Keratinocyte (primary cell): ENCODE measurements around the gene HHIP. TPM values are rescaled to one million over a fixed set of nuclear protein-coding genes. Genes with fewer than 3 reads are reported as not detected.

Experiments
- DNase-seq: peaks from one replicate; pipeline ENCODE4 v3.0.0-alpha.2; 2011; ENCODE audit warnings: low read depth, missing footprints, low spot score
- FAIRE-seq: peaks from 2 replicates; lab custom pipeline; 2011; peaks lifted over from hg19 to GRCh38; lab: Jason Lieb, UNC
- H2AFZ ChIP-seq: 2 replicates; pipeline ENCODE4 v1.6.0; 2012; ENCODE audit warnings: low read length, control low read depth, inconsistent platforms; ENCODE audit not compliant: control insufficient read depth
- H3K27ac ChIP-seq: 2 replicates; pipeline ENCODE4 v1.5.1; 2011; ENCODE audit warnings: low read length; ENCODE audit not compliant: control insufficient read depth, insufficient read depth
- H3K27me3 ChIP-seq: 3 replicates; pipeline ENCODE4 v1.6.0; 2011; ENCODE audit warnings: low read length; ENCODE audit not compliant: control insufficient read depth, insufficient read depth; ENCODE audit errors: extremely low read depth
- H3K36me3 ChIP-seq, 2 experiments: 2 replicates in 1 of 2; 3 replicates in 1 of 2; pipeline ENCODE4 v1.5.1; 2011; ENCODE audit warnings: low read length in 2 of 2, mild to moderate bottlenecking in 1 of 2; ENCODE audit not compliant: control insufficient read depth in 2 of 2, insufficient read depth in 2 of 2; ENCODE audit errors: extremely low read depth in 1 of 2
- H3K4me1 ChIP-seq: 3 replicates; pipeline ENCODE4 v1.5.1; 2011; ENCODE audit warnings: low read length; ENCODE audit not compliant: control insufficient read depth, insufficient read depth; ENCODE audit errors: extremely low read depth
- H3K4me2 ChIP-seq: 3 replicates; pipeline ENCODE4 v1.6.0; 2011; ENCODE audit warnings: low read depth, low read length; ENCODE audit not compliant: control insufficient read depth, insufficient read depth; ENCODE audit errors: extremely low read depth
- H3K4me3 ChIP-seq, 3 experiments: fragments of 200-600 bp in 1 of 3; sonication (generic) in 1 of 3; 2 replicates in 2 of 3; 3 replicates in 1 of 3; pipeline ENCODE4 v1.5.1; 2011 to 2016; ENCODE audit warnings: low read length in 3 of 3, mild to moderate bottlenecking in 3 of 3, control low read depth in 2 of 3, inconsistent platforms in 1 of 3, low read depth in 1 of 3, mixed read lengths in 1 of 3, mixed run types in 1 of 3, moderate library complexity in 1 of 3; ENCODE audit not compliant: control insufficient read depth in 2 of 3, insufficient read depth in 2 of 3; ENCODE audit errors: extremely low read depth in 1 of 3
- H3K79me2 ChIP-seq: 2 replicates; pipeline ENCODE4 v1.6.0; 2012; ENCODE audit warnings: low read length; ENCODE audit not compliant: control insufficient read depth, insufficient read depth
- H3K9ac ChIP-seq: 3 replicates; pipeline ENCODE4 v1.6.0; 2011; ENCODE audit warnings: low read length; ENCODE audit not compliant: control insufficient read depth, insufficient read depth; ENCODE audit errors: extremely low read depth
- H3K9me1 ChIP-seq: 3 replicates; pipeline ENCODE4 v1.6.0; 2011; ENCODE audit warnings: low read length; ENCODE audit not compliant: control insufficient read depth, insufficient read depth; ENCODE audit errors: extremely low read depth
- H3K9me3 ChIP-seq: 2 replicates; pipeline ENCODE4 v1.5.1; 2012; ENCODE audit warnings: low read depth, low read length; ENCODE audit not compliant: control insufficient read depth
- H4K20me1 ChIP-seq: 3 replicates; pipeline ENCODE4 v1.6.0; 2011; ENCODE audit warnings: low read length; ENCODE audit not compliant: control insufficient read depth, insufficient read depth; ENCODE audit errors: extremely low read depth
- CTCF ChIP-seq, 3 experiments: IDR thresholded peaks in 1 of 3; conservative IDR thresholded peaks in 1 of 3; optimal IDR thresholded peaks in 1 of 3; 2 replicates in 2 of 3; 3 replicates in 1 of 3; pipeline versions ENCODE3 to v1.5.1; 2011; ENCODE audit warnings: low read length in 3 of 3, mild to moderate bottlenecking in 3 of 3, moderate library complexity in 2 of 3, control low read depth in 1 of 3, inconsistent platforms in 1 of 3; ENCODE audit not compliant: insufficient read depth in 2 of 3; ENCODE audit errors: extremely low read depth in 1 of 3
- EZH2 ChIP-seq: IDR thresholded peaks from one replicate; pipeline ENCODE4 v1.6.1; 2012; ENCODE audit warnings: inconsistent platforms, mild to moderate bottlenecking, low read length, moderate library complexity
- dilution Hi-C: fragments of 300-500 bp; cut with MboI; formaldehyde crosslinking; loops from one replicate; pipeline ENCODE4 v1.7.0; 2020; ENCODE audit warnings: low sequenced_read_pairs; ENCODE audit not compliant: extremely low pct_ligation_motif_present
- polyA plus RNA-seq, 5 experiments: library from polyadenylated mRNA; depleted of rRNA in 3 of 5; stranded (reverse) in 3 of 5; stranded (forward) in 1 of 5; unstranded in 1 of 5; fragments of >200 nt; gene quantifications; 1 replicate in 1 of 5; 2 replicates in 3 of 5; 3 replicates in 1 of 5; pipeline versions ENCODE4 v1.2.1 to v1.2.3, GENCODE V29; 2011 to 2012; ENCODE audit warnings: missing spikeins in 2 of 5, low read depth in 1 of 5, low replicate concordance in 1 of 5

The HHIP gene
- polyA plus RNA-seq, 1 donor (not counting 4 experiments of a cell fraction or from before 2014, with no cell fraction given): 0.20 TPM

GRCh38 chr4:144778364-144778763, 132.4 kb downstream of the HHIP start:
- FAIRE-seq (no peak), DNase-seq (no peak)
- Histone ChIP-seq H3K27ac (no peak overlapping the region), H3K79me2 (no peaks in the 10 kb centered on the region), H3K9me1 (no peaks in the 10 kb centered on the region), H2AFZ (no peak overlapping the region), H3K4me2 (no peak overlapping the region), H3K27me3 (no peaks in the 10 kb centered on the region), H4K20me1 (no peaks in the 10 kb centered on the region), H3K9ac (no peak overlapping the region), H3K9me3 (no peaks in the 10 kb centered on the region), H3K36me3 (no peaks in the 10 kb centered on the region), H3K4me1 (no peaks in the 10 kb centered on the region), H3K4me3 (no peak overlapping the region)
- dilution Hi-C loops: no loop called here
- TF ChIP-seq CTCF (optimal IDR thresholded peaks at IDR 0.05 in 1 of 3, IDR thresholded peaks at IDR 0.05 in 1 of 3, conservative IDR thresholded peaks at IDR 0.05 in 1 of 3; ENCODE audit: extremely low read depth in 1 of 3, insufficient read depth in 2 of 3, low read length in 3 of 3) (no peak), EZH2 (no peak)

DNA sequence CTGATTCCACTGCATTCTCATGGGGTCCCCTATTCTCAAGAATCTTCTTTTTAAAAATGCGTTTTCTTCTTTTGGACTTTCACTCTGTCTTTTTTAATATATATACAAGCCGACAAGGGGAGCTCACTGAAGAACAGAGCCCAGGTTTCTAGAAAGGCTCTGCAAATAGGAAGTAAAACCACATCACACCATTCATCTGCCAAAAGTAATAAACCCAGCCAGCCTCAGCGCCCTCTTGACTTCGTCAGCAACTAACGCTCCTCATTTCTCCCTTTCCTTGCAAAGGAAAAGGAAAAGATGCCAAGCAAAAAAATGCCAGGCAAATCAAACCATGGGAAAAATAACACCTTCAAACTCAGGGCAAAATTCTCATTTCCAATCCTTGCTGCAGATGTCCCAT, 136.4 kb downstream of the HHIP start:
- no peak overlapping the region for H3K27ac ChIP-seq
- H3K9me3 ChIP-seq: no peaks in the 10 kb centered on the region
- FAIRE-seq (no peak), DNase-seq (no peak)
- H3K4me2 ChIP-seq: no peak overlapping the region
- H3K36me3 ChIP-seq: no peaks in the 10 kb centered on the region
- no peak overlapping the region for H2AFZ ChIP-seq
- no peak overlapping the region for H3K4me3 ChIP-seq
- no peaks in the 10 kb centered on the region for H3K27me3 ChIP-seq
- H3K79me2 ChIP-seq: no peaks in the 10 kb centered on the region
- H4K20me1 ChIP-seq: no peaks in the 10 kb centered on the region
- H3K9me1 ChIP-seq: no peaks in the 10 kb centered on the region
- TF ChIP-seq EZH2: no peak
- TF ChIP-seq CTCF (optimal IDR thresholded peaks at IDR 0.05 in 1 of 3, IDR thresholded peaks at IDR 0.05 in 1 of 3, conservative IDR thresholded peaks at IDR 0.05 in 1 of 3; ENCODE audit: extremely low read depth in 1 of 3, insufficient read depth in 2 of 3, low read length in 3 of 3): no peak
- dilution Hi-C loops: no loop called here
- no peaks in the 10 kb centered on the region for H3K4me1 ChIP-seq
- H3K9ac ChIP-seq: no peak overlapping the region
